NT2/D1 (cell line): ENCODE results near the gene NFIA.

ENCODE experiments used
- SUZ12 ChIP-seq: IDR thresholded peaks from 2 replicates; pipeline ENCODE4 v1.6.1; 2011; ENCODE audit not compliant: insufficient read length, insufficient read depth; ENCODE audit errors: extremely low read depth
- YY1 ChIP-seq: IDR thresholded peaks from 2 replicates; pipeline ENCODE4 v1.6.1; 2011; ENCODE audit not compliant: insufficient read length, insufficient read depth
- ZNF274 ChIP-seq: IDR thresholded peaks from 2 replicates; pipeline ENCODE4 v1.6.1; 2011; ENCODE audit warnings: mild to moderate bottlenecking, low read depth, low read length

DNA sequence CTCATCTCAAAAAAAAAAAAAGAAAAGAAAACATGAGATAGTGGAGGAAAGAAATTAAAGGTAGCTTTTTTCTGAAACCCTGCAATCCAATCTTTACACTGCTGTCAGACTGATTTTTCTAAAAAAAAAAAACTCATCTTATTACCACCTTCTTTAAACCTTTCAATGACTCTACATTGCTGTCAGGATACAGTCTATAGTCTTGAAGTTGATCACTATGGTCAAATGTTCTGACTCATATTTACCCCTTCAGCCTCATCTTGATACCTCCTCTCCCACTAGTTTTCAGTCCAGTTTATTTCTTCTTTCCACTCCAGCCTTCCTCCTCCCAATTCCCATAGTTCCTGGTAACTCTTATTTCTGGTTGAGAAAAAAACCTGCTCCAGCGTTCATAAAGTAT, 17.7 kb upstream of the NFIA start:
- TF ChIP-seq SUZ12 (no peak), YY1 (no peak), ZNF274 (no peak)
